Ovary (tissue), 9 donors: ENCODE measurements around the gene SETDB2. TPM values are rescaled to one million over a fixed set of nuclear protein-coding genes. Genes with fewer than 3 reads are reported as not detected.

Source experiments
- DNase-seq, 5 donors: peaks; one replicate each; pipeline ENCODE4 v3.0.0-alpha.2; 2019 to 2020
- H3K27ac ChIP-seq, 2 donors: fragments of 200-600 bp; one replicate each; pipeline versions ENCODE4 v1.5.1 to v1.8.0; 2019 to 2022
- H3K27me3 ChIP-seq: fragments of 200-600 bp; one replicate; pipeline ENCODE4 v1.8.0; 2022
- H3K36me3 ChIP-seq: fragments of 200-600 bp; sonication (generic); one replicate; pipeline ENCODE4 v1.5.1; 2019
- H3K4me1 ChIP-seq: one replicate; pipeline ENCODE4 v1.8.1; 2013; ENCODE audit warnings: mild to moderate bottlenecking, moderate library complexity; ENCODE audit not compliant: insufficient read depth
- H3K4me3 ChIP-seq: fragments of 200-600 bp; sonication (generic); one replicate; pipeline ENCODE4 v1.5.1; 2017
- H3K9me3 ChIP-seq, 2 donors: fragments of 200-600 bp in 1 of 2; sonication (generic) in 1 of 2; one replicate each; pipeline versions ENCODE4 v1.5.1 to v1.8.1; 2013 to 2019; ENCODE audit warnings: mild to moderate bottlenecking in 1 of 2, moderate library complexity in 1 of 2
- CTCF ChIP-seq, 3 donors: fragments of 450-650 bp in 2 of 3; fragments of 200-600 bp in 1 of 3; IDR thresholded peaks; one replicate each; pipeline versions ENCODE4 v1.5.1 to v1.8.0; 2016 to 2022; ENCODE audit warnings: antibody characterized with exemption in 3 of 3, mild to moderate bottlenecking in 1 of 3
- EP300 ChIP-seq: sonication (generic); formaldehyde crosslinking; IDR thresholded peaks from one replicate; pipeline ENCODE4 v1.6.1; 2017; ENCODE audit warnings: antibody characterized with exemption
- POLR2A ChIP-seq: fragments of 450-650 bp; IDR thresholded peaks from one replicate; pipeline ENCODE4 v1.6.1; 2017; ENCODE audit warnings: antibody characterized with exemption, mild to moderate bottlenecking, moderate library complexity
- WGBS, 3 donors: extraction: QIAGEN DNeasy Blood & Tissue Kit in 1 of 3; methylation state at CpG; one replicate each; pipeline versions ENCODE4 v1.1.5 to v1.1.7; 2013 to 2017; 5-methylcytosine and 5-hydroxymethylcytosine counted together
- intact Hi-C, 4 donors: fragments of 100-400 bp; cut with DNase I; formaldehyde crosslinking; loops; one replicate each; pipeline versions ENCODE4 v1.11.0 to v1.15.1; 2022 to 2023
- polyA plus RNA-seq, 2 donors: library from polyadenylated mRNA; stranded (reverse); fragments of 200-250 nt in 1 of 2; fragments of 350-450 nt in 1 of 2; fragmentation: Illumina TruSeq in 1 of 2; extraction: RNeasy Lipid Tissue Mini Kit (QIAGEN cat#74804) in 1 of 2; gene quantifications; one replicate each; pipeline ENCODE4 v1.2.3, GENCODE V29; 2013 to 2014
- total RNA-seq, 7 donors: library from RNA; depleted of rRNA in 2 of 7; stranded (reverse); fragments of >200 nt in 2 of 7; fragmentation: NEBNext Ultra II Directional in 3 of 7; extraction: Animal tissue kit (Norgen Biotek cat#: 25700) in 3 of 7; gene quantifications; one replicate each; pipeline versions ENCODE4 v1.1.0 to v1.2.4, GENCODE V29; 2016 to 2023
- donor health status: DM: no; HTN: no; CAD: no; lungs with moderate emphysema.
- donor health status: DM: no; HTN: no; CAD: no.
- donor health status: Bipolar disorder and iron deficiency.
- donor health status: DM: yes; HTN: yes; CAD: no.
- donor health status: DM: no; HTN: no; CAD: no.
- donor health status: DM: yes; HTN: yes; CAD: no.

The SETDB2 gene
- total and polyA plus RNA-seq, 9 donors = 6.6 to 21.6 (median 16.9) TPM

- Histone ChIP-seq H3K4me1 (peaks cover 1% of the 10 kb centered on the region), H3K27me3 (no peaks in the 10 kb centered on the region), H3K9me3 (no peaks in the 10 kb centered on the region), H3K36me3 (no peaks in the 10 kb centered on the region), H3K4me3 (no peak overlapping the region), H3K27ac (no peak overlapping the region)
- 94 to 97% (median 95%) methylated on average over 2 of the region's 2 CpGs for WGBS, 3 donors
- DNase-seq = no peak
- intact Hi-C loops = no loop called here
- TF ChIP-seq EP300 (no peak), CTCF (IDR thresholded peaks at IDR 0.05) (no peak), POLR2A (no peak)
Measured at GRCh38 chr13:49538404-49538803, 94.3 kb downstream of the SETDB2 start.

GRCh38 chr13:49539313-49539712 is 95.2 kb downstream of the SETDB2 start:
- DNase-seq = peak in 1 of 5 donors; percentile 26
- WGBS, 3 donors = 22 to 36% (median 25%) methylated on average over 5 of the region's 5 CpGs
- TF ChIP-seq CTCF (IDR thresholded peaks at IDR 0.05) (no peak), EP300 (no peak), POLR2A (no peak)
- no peaks in the 10 kb centered on the region for H3K36me3 ChIP-seq
- no peak overlapping the region for H3K4me3 ChIP-seq
- H3K4me1 ChIP-seq = peaks cover 1% of the 10 kb centered on the region
- no peak overlapping the region for H3K27ac ChIP-seq
- intact Hi-C loops = no loop called here
- H3K9me3 ChIP-seq = no peaks in the 10 kb centered on the region
- no peaks in the 10 kb centered on the region for H3K27me3 ChIP-seq

GRCh38 chr13:49539746-49540145 is 95.7 kb downstream of the SETDB2 start:
- H3K27me3 ChIP-seq = no peaks in the 10 kb centered on the region
- TF ChIP-seq POLR2A (no peak), EP300 (no peak), CTCF (IDR thresholded peaks at IDR 0.05) (no peak)
- intact Hi-C loops = no loop called here
- no peaks in the 10 kb centered on the region for H3K36me3 ChIP-seq
- H3K4me1 ChIP-seq = peaks cover 1% of the 10 kb centered on the region
- no peaks in the 10 kb centered on the region for H3K9me3 ChIP-seq
- WGBS, 3 donors = 53 to 82% (median 62%) methylated on average over 3 of the region's 3 CpGs
- H3K27ac ChIP-seq = no peak overlapping the region
- DNase-seq = no peak
- H3K4me3 ChIP-seq = no peak overlapping the region

- no peaks in the 10 kb centered on the region for H3K27me3 ChIP-seq
- DNase-seq = peak in 1 of 5 donors; percentile 46
- intact Hi-C loops = no loop called here
- H3K27ac ChIP-seq = no peak overlapping the region
- TF ChIP-seq CTCF (IDR thresholded peaks at IDR 0.05) (no peak), POLR2A (no peak), EP300 (no peak)
- WGBS, 3 donors = 23 to 40% (median 39%) methylated on average over 7 of the region's 7 CpGs
- no peaks in the 10 kb centered on the region for H3K36me3 ChIP-seq
- H3K9me3 ChIP-seq = no peaks in the 10 kb centered on the region
- no peak overlapping the region for H3K4me3 ChIP-seq
- peaks cover 1% of the 10 kb centered on the region for H3K4me1 ChIP-seq
Measured at GRCh38 chr13:49540552-49540951, 96.5 kb downstream of the SETDB2 start.
